ENCODE data around the gene ABHD11. TPM values are rescaled to one million over a fixed set of nuclear protein-coding genes. Genes with fewer than 3 reads are reported as not detected.

Gene ABHD11
- total and polyA plus RNA-seq, 10 donors: 11.4 to 26.0 (median 17.8) TPM

DNA sequence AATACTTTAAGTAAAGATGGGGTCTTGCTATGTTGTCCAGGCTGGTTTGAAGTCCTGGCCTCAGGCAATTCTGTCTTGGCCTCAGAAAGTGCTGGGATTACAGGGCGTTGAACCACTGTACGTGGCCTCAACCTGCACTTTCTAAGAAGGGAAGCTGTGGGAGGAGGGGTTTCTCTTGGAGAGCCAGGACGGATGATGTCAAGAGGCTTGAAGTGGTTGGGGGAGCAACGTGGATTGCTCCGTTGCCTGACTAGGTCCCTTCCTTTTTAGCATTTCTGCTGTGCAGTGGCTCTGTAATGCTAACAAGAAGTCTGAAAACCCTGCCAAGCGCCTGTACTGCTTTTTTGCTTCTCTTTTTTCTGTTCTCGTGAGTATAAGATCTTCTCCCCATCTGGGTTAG is 48.0 kb downstream of the ABHD11 start:
- Histone ChIP-seq H3K4me3 (no peak overlapping the region), H3K27me3 (replicated peaks in 1 of 7) (no peaks in the 10 kb centered on the region), H3K9me3 (no peaks in the 10 kb centered on the region), H3K36me3 (peaks cover 0 to 96% (median 80%) of the 10 kb centered on the region in 6 donors), H3K4me1 (peaks cover 0 to 14% (median under 1%) of the 10 kb centered on the region in 6 donors), H3K27ac (no peak overlapping the region)
- TF ChIP-seq POLR2A (IDR thresholded peaks at IDR 0.05) (no peak), POLR2AphosphoS5 (IDR thresholded peaks at IDR 0.05) (no peak)
- TF ChIP-seq, protein P1, sequence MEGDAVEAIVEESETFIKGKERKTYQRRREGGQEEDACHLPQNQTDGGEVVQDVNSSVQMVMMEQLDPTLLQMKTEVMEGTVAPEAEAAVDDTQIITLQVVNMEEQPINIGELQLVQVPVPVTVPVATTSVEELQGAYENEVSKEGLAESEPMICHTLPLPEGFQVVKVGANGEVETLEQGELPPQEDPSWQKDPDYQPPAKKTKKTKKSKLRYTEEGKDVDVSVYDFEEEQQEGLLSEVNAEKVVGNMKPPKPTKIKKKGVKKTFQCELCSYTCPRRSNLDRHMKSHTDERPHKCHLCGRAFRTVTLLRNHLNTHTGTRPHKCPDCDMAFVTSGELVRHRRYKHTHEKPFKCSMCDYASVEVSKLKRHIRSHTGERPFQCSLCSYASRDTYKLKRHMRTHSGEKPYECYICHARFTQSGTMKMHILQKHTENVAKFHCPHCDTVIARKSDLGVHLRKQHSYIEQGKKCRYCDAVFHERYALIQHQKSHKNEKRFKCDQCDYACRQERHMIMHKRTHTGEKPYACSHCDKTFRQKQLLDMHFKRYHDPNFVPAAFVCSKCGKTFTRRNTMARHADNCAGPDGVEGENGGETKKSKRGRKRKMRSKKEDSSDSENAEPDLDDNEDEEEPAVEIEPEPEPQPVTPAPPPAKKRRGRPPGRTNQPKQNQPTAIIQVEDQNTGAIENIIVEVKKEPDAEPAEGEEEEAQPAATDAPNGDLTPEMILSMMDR (IDR thresholded peaks at IDR 0.05 in 8 of 11, conservative IDR thresholded peaks at IDR 0.05 in 3 of 11): no peak
- WGBS, 5 donors: 72 to 86% (median 82%) methylated on average over 7 of the region's 7 CpGs
- intact Hi-C loops (cut with DNase I; ENCODE audit: low total_unique reads): no loop called here
- no peak for DNase-seq

DNA sequence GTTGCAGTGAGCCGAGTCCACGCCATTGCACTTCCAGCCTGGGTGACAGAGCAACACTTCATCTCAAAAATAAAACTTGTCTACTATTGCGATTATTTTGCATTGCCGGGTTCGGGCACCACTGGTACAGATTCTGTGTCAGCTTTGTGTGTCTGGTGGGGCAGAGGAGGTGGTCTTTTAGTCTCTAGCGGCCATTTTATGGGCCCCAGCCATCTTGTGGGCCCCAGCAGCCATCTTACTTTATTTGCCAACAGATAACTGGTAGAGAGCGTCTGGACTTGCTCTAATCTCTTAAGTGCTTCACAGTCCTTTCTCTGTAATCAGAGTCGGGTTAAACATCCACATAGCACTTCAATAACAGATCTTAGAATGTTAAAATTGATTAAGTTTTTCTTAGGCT is 50.3 kb downstream of the ABHD11 start:
- Histone ChIP-seq H3K4me3 (no peak overlapping the region), H3K4me1 (peaks cover 3 to 33% (median 14%) of the 10 kb centered on the region in 6 donors), H3K27ac (no peak overlapping the region), H3K27me3 (replicated peaks in 1 of 7) (no peaks in the 10 kb centered on the region), H3K9me3 (no peaks in the 10 kb centered on the region), H3K36me3 (peaks cover 0 to 72% (median 57%) of the 10 kb centered on the region in 6 donors)
- DNase-seq: no peak
- TF ChIP-seq, protein P1 (IDR thresholded peaks at IDR 0.05 in 8 of 11, conservative IDR thresholded peaks at IDR 0.05 in 3 of 11): no peak
- TF ChIP-seq POLR2AphosphoS5 (IDR thresholded peaks at IDR 0.05) (no peak), POLR2A (IDR thresholded peaks at IDR 0.05) (no peak)
- intact Hi-C loops (cut with DNase I; ENCODE audit: low total_unique reads): loop anchor here (10.0 kb wide), 1 partner anchor 47 kb away; the partner anchor contains the start of gene ABHD11
- WGBS, 5 donors: 88 to 96% (median 95%) methylated on average over 8 of the region's 8 CpGs

Small RNA genes lying within 50 kb of the gene (microRNA-seq; reads per million reads assigned to microRNA genes)
- gene MIR4284: 0 reads per million in 3 donors

Small RNA genes lying within 50 kb of the gene (small RNA-seq; reads per million reads assigned to genes)
- 0 reads per million in 4 donors for gene MIR4284
- gene RN7SL265P: 0 reads per million in 4 donors

Other genes starting within 250 kb of the ABHD11 start
- gene BAZ1B, start 216.5 kb downstream of the ABHD11 start, total RNA-seq: 10 to 100 TPM; 47.9 to 61.4 (median 56.4) TPM
- 10 to 100 TPM in 2 of 3 donors, 1 to 10 TPM in 1; 9.2 to 22.3 (median 10.9) TPM for gene BAZ1B, start 216.5 kb downstream of the ABHD11 start, polyA plus RNA-seq
- gene BCL7B, start 181.1 kb downstream of the ABHD11 start, total RNA-seq: 10 to 100 TPM; 43.6 to 79.2 (median 66.5) TPM
- 10 to 100 TPM; 40.1 to 64.3 (median 43.2) TPM for gene BCL7B, start 181.1 kb downstream of the ABHD11 start, polyA plus RNA-seq
- gene TBL2, start 160.2 kb downstream of the ABHD11 start, total RNA-seq: 10 to 100 TPM; 20.5 to 31.2 (median 29.3) TPM
- 10 to 100 TPM in 1 of 3 donors, 1 to 10 TPM in 2; 8.1 to 11.2 (median 9.2) TPM for gene TBL2, start 160.2 kb downstream of the ABHD11 start, polyA plus RNA-seq
- gene MLXIPL, start 114.3 kb downstream of the ABHD11 start, total RNA-seq: under 1 TPM in 1 of 7 donors, not detected in 6; 0.23 TPM
- under 1 TPM; 0.09 to 0.20 (median 0.13) TPM for gene MLXIPL, start 114.3 kb downstream of the ABHD11 start, polyA plus RNA-seq
- 1 to 10 TPM in 4 of 7 donors, under 1 TPM in 3; 0.23 to 1.6 (median 1.0) TPM for gene VPS37D, start 71.0 kb downstream of the ABHD11 start, total RNA-seq
- 1 to 10 TPM in 1 of 3 donors, under 1 TPM in 2; 0.80 to 1.0 (median 0.86) TPM for gene VPS37D, start 71.0 kb downstream of the ABHD11 start, polyA plus RNA-seq
- gene DNAJC30, start 55.3 kb downstream of the ABHD11 start, total RNA-seq: 10 to 100 TPM in 2 of 7 donors, 1 to 10 TPM in 5; 5.6 to 12.7 (median 8.6) TPM
- 10 to 100 TPM in 1 of 3 donors, 1 to 10 TPM in 2; 6.1 to 10.3 (median 8.7) TPM for gene DNAJC30, start 55.3 kb downstream of the ABHD11 start, polyA plus RNA-seq
- 10 to 100 TPM; 44.2 to 54.8 (median 54.0) TPM for gene BUD23, start 55.2 kb downstream of the ABHD11 start, total RNA-seq
- 10 to 100 TPM; 62.5 to 71.4 (median 70.7) TPM for gene BUD23, start 55.2 kb downstream of the ABHD11 start, polyA plus RNA-seq
- gene STX1A, start 19.1 kb downstream of the ABHD11 start, total RNA-seq: 1 to 10 TPM; 4.2 to 7.8 (median 5.6) TPM
- 1 to 10 TPM; 1.3 to 3.1 (median 1.8) TPM for gene STX1A, start 19.1 kb downstream of the ABHD11 start, polyA plus RNA-seq
- not detected for gene CLDN3, start 31.5 kb upstream of the ABHD11 start, total RNA-seq
- under 1 TPM; 0.13 to 0.26 (median 0.26) TPM for gene CLDN3, start 31.5 kb upstream of the ABHD11 start, polyA plus RNA-seq
- 1 to 10 TPM in 1 of 7 donors, under 1 TPM in 5, not detected in 1; 0.13 to 1.0 (median 0.24) TPM for gene CLDN4, start 92.2 kb upstream of the ABHD11 start, total RNA-seq
- gene CLDN4, start 92.2 kb upstream of the ABHD11 start, polyA plus RNA-seq: under 1 TPM; 0.33 to 0.77 (median 0.39) TPM
- 1 to 10 TPM; 1.4 to 8.5 (median 4.4) TPM for gene METTL27, start 103.7 kb upstream of the ABHD11 start, total RNA-seq
- gene METTL27, start 103.7 kb upstream of the ABHD11 start, polyA plus RNA-seq: 1 to 10 TPM in 1 of 3 donors, under 1 TPM in 2; 0.59 to 2.6 (median 0.67) TPM
- gene TMEM270, start 122.4 kb upstream of the ABHD11 start, total RNA-seq: not detected
- not detected for gene TMEM270, start 122.4 kb upstream of the ABHD11 start, polyA plus RNA-seq